Effector memory CD4-positive, alpha-beta T cell (primary cell): ENCODE measurements around the gene PTPRN2.

ENCODE experiments used
- DNase-seq, 3 donors: peaks; one replicate each; pipeline ENCODE4 v3.0.0-alpha.2; 2020
- H3K27ac ChIP-seq: 2 replicates; pipeline ENCODE4 v1.7.0; 2013; ENCODE audit warnings: mild to moderate bottlenecking, low read length, moderate library complexity; ENCODE audit not compliant: insufficient read depth, poor library complexity, severe bottlenecking
- H3K27me3 ChIP-seq: replicated peaks from 2 replicates; pipeline ENCODE4 v1.7.0; 2013; ENCODE audit warnings: mild to moderate bottlenecking, low read length; ENCODE audit not compliant: insufficient read depth, control insufficient read depth, poor library complexity, severe bottlenecking
- H3K36me3 ChIP-seq: 2 replicates; pipeline ENCODE4 v1.7.0; 2013; ENCODE audit warnings: mild to moderate bottlenecking, low read length, moderate library complexity; ENCODE audit not compliant: control insufficient read depth, insufficient read depth
- H3K4me1 ChIP-seq: 2 replicates; pipeline ENCODE4 v1.7.0; 2013; ENCODE audit warnings: low read length, mild to moderate bottlenecking; ENCODE audit not compliant: control insufficient read depth, insufficient read depth, poor library complexity, severe bottlenecking
- H3K4me3 ChIP-seq: 2 replicates; pipeline ENCODE4 v1.7.0; 2013; ENCODE audit warnings: low read length, low read depth, mild to moderate bottlenecking; ENCODE audit not compliant: insufficient read depth, poor library complexity, severe bottlenecking
- H3K9me3 ChIP-seq: 2 replicates; pipeline ENCODE4 v1.7.0; 2013; ENCODE audit warnings: mild to moderate bottlenecking, low read length, moderate library complexity; ENCODE audit not compliant: control insufficient read depth

PTPRN2 gene

GRCh38 chr7:157526005-157526912 lies 1061.4 kb downstream of the PTPRN2 start:
- Histone ChIP-seq H3K4me3 (no peak overlapping the region), H3K36me3 (no peaks in the 10 kb centered on the region), H3K4me1 (no peaks in the 10 kb centered on the region), H3K27me3 (no peaks in the 10 kb centered on the region), H3K9me3 (no peaks in the 10 kb centered on the region), H3K27ac (no peak overlapping the region)
- DNase-seq: no peak

GRCh38 chr7:157525491-157525915 lies 1062.1 kb downstream of the PTPRN2 start:
- Histone ChIP-seq H3K27ac (no peak overlapping the region), H3K4me1 (no peaks in the 10 kb centered on the region), H3K36me3 (no peaks in the 10 kb centered on the region), H3K4me3 (no peak overlapping the region), H3K9me3 (no peaks in the 10 kb centered on the region), H3K27me3 (no peaks in the 10 kb centered on the region)
- no peak for DNase-seq

- Histone ChIP-seq H3K4me3 (no peak overlapping the region), H3K27ac (no peak overlapping the region), H3K4me1 (no peaks in the 10 kb centered on the region), H3K27me3 (no peaks in the 10 kb centered on the region), H3K9me3 (no peaks in the 10 kb centered on the region), H3K36me3 (no peaks in the 10 kb centered on the region)
- DNase-seq: no peak
These were observed 1062.9 kb downstream of the PTPRN2 start for GRCh38 chr7:157524731-157525130.

- Histone ChIP-seq H3K4me3 (no peak overlapping the region), H3K27ac (no peak overlapping the region), H3K4me1 (no peaks in the 10 kb centered on the region), H3K9me3 (no peaks in the 10 kb centered on the region), H3K36me3 (no peaks in the 10 kb centered on the region), H3K27me3 (no peaks in the 10 kb centered on the region)
- no peak for DNase-seq
These were observed 1063.7 kb downstream of the PTPRN2 start for GRCh38 chr7:157523766-157524421.

GRCh38 chr7:157523371-157523765 lies 1064.3 kb downstream of the PTPRN2 start:
- H3K9me3 ChIP-seq: no peaks in the 10 kb centered on the region
- H3K27ac ChIP-seq: no peak overlapping the region
- DNase-seq: no peak
- no peaks in the 10 kb centered on the region for H3K27me3 ChIP-seq
- no peaks in the 10 kb centered on the region for H3K36me3 ChIP-seq
- no peaks in the 10 kb centered on the region for H3K4me1 ChIP-seq
- H3K4me3 ChIP-seq: no peak overlapping the region

- Histone ChIP-seq H3K27me3 (no peaks in the 10 kb centered on the region), H3K9me3 (no peaks in the 10 kb centered on the region), H3K36me3 (no peaks in the 10 kb centered on the region), H3K27ac (no peak overlapping the region), H3K4me1 (no peaks in the 10 kb centered on the region), H3K4me3 (no peak overlapping the region)
- DNase-seq: no peak
These were observed 1064.7 kb downstream of the PTPRN2 start for GRCh38 chr7:157522954-157523353.

GRCh38 chr7:157522189-157522588 lies 1065.4 kb downstream of the PTPRN2 start:
- Histone ChIP-seq H3K9me3 (no peaks in the 10 kb centered on the region), H3K36me3 (no peaks in the 10 kb centered on the region), H3K4me3 (no peak overlapping the region), H3K4me1 (no peaks in the 10 kb centered on the region), H3K27ac (no peak overlapping the region), H3K27me3 (no peaks in the 10 kb centered on the region)
- no peak for DNase-seq

- no peaks in the 10 kb centered on the region for H3K36me3 ChIP-seq
- no peak for DNase-seq
- H3K27ac ChIP-seq: no peak overlapping the region
- no peaks in the 10 kb centered on the region for H3K9me3 ChIP-seq
- no peak overlapping the region for H3K4me3 ChIP-seq
- no peaks in the 10 kb centered on the region for H3K4me1 ChIP-seq
- H3K27me3 ChIP-seq: no peaks in the 10 kb centered on the region
These were observed 1065.9 kb downstream of the PTPRN2 start for GRCh38 chr7:157521752-157522151.

- H3K4me3 ChIP-seq: no peak overlapping the region
- no peaks in the 10 kb centered on the region for H3K36me3 ChIP-seq
- no peak for DNase-seq
- H3K4me1 ChIP-seq: no peaks in the 10 kb centered on the region
- no peaks in the 10 kb centered on the region for H3K27me3 ChIP-seq
- H3K9me3 ChIP-seq: no peaks in the 10 kb centered on the region
- no peak overlapping the region for H3K27ac ChIP-seq
These were observed 1066.4 kb downstream of the PTPRN2 start for GRCh38 chr7:157521061-157521731.

GRCh38 chr7:157520249-157520648 lies 1067.4 kb downstream of the PTPRN2 start:
- Histone ChIP-seq H3K27me3 (no peaks in the 10 kb centered on the region), H3K9me3 (no peaks in the 10 kb centered on the region), H3K36me3 (no peaks in the 10 kb centered on the region), H3K27ac (no peak overlapping the region), H3K4me1 (no peaks in the 10 kb centered on the region), H3K4me3 (no peak overlapping the region)
- no peak for DNase-seq
